HepG2 (cell line): ENCODE measurements around the gene PIK3R1. TPM values are rescaled to one million over a fixed set of nuclear protein-coding genes. Genes with fewer than 3 reads are reported as not detected.

ENCODE experiments used
- ATAC-seq: fragments of 200-7000 bp; cut with Tn5 transposase; 3 replicates; pipeline ENCODE4 v1.9.1; 2020; ENCODE audit warnings: mild to moderate bottlenecking, moderate library complexity
- BruUV-seq: library from RNA; stranded (reverse); fragments of 400-500 nt; replicated peaks from 2 replicates; lab custom pipeline; 2021; lab: Mats Ljungman, UMichigan
- CTCF ChIA-PET: fragments of 300-600 bp; formaldehyde crosslinking; extraction: SDS; loops from one replicate; lab custom pipeline; 2021; ENCODE audit warnings: low total read pairs, inconsistent platforms, low intra/inter-chr PET ratio; lab: Yijun Ruan, JAX
- POLR2A ChIA-PET: fragments of 350-600 bp; sonication (Branson Sonifier 250); formaldehyde crosslinking; loops from one replicate; lab custom pipeline; 2020; ENCODE audit warnings: antibody characterized with exemption, inconsistent platforms; lab: Yijun Ruan, JAX
- DNase-seq: peaks from one replicate; pipeline ENCODE4 v3.0.0-alpha.2; 2015; ENCODE audit warnings: low spot score
- FAIRE-seq: peaks from 3 replicates; lab custom pipeline; 2011; peaks lifted over from hg19 to GRCh38; lab: Jason Lieb, UNC
- H2AFZ ChIP-seq: one replicate; pipeline ENCODE4 v1.6.1; 2011; ENCODE audit warnings: low read length, inconsistent platforms
- H3K27ac ChIP-seq: fragments of 300-600 bp; 3 replicates; pipeline ENCODE4 v1.8.0; 2011; ENCODE audit warnings: mixed run types, mild to moderate bottlenecking, mixed read lengths, low read length, inconsistent platforms; ENCODE audit not compliant: insufficient read depth; ENCODE audit errors: extremely low read length
- H3K27me3 ChIP-seq, 2 experiments: fragments of 200-600 bp in 1 of 2; 2 replicates in 1 of 2; 3 replicates in 1 of 2; pipeline versions ENCODE4 v1.6.0 to v1.8.0; 2011; ENCODE audit warnings: low read length in 2 of 2, mild to moderate bottlenecking in 2 of 2, moderate library complexity in 2 of 2, inconsistent platforms in 1 of 2; ENCODE audit not compliant: insufficient read depth in 2 of 2, control insufficient read depth in 1 of 2
- H3K36me3 ChIP-seq, 2 experiments: fragments of 200-600 bp in 1 of 2; replicated peaks in 1 of 2; 2 replicates in 1 of 2; 3 replicates in 1 of 2; pipeline versions ENCODE4 v1.5.1 to v1.8.0; 2011; ENCODE audit warnings: low read length in 2 of 2, inconsistent platforms in 1 of 2; ENCODE audit not compliant: insufficient read depth in 2 of 2, control insufficient read depth in 1 of 2
- H3K4me1 ChIP-seq: 2 replicates; pipeline ENCODE4 v1.5.1; 2012; ENCODE audit warnings: low read length, inconsistent platforms; ENCODE audit not compliant: insufficient read depth
- H3K4me2 ChIP-seq: 2 replicates; pipeline ENCODE4 v1.6.0; 2011; ENCODE audit warnings: low read depth, low read length, inconsistent platforms
- H3K4me3 ChIP-seq, 3 experiments: fragments of 200-600 bp in 1 of 3; sonication (generic), shearing (Covaris generic) in 1 of 3; replicated peaks in 1 of 3; 2 replicates each; pipeline ENCODE4 v1.5.1; 2011 to 2016; ENCODE audit warnings: low read length in 3 of 3, inconsistent platforms in 2 of 3, low read depth in 2 of 3, mild to moderate bottlenecking in 2 of 3, control low read depth in 1 of 3, mixed read lengths in 1 of 3; ENCODE audit not compliant: insufficient read depth in 1 of 3
- H3K79me2 ChIP-seq: one replicate; pipeline ENCODE4 v1.6.1; 2011; ENCODE audit warnings: low read length, inconsistent platforms; ENCODE audit not compliant: insufficient read depth
- H3K9ac ChIP-seq: 2 replicates; pipeline ENCODE4 v1.6.0; 2011; ENCODE audit warnings: mild to moderate bottlenecking, low read depth, low read length, inconsistent platforms; ENCODE audit not compliant: insufficient read depth
- H3K9me3 ChIP-seq: 2 replicates; pipeline ENCODE4 v1.5.1; 2012; ENCODE audit warnings: mild to moderate bottlenecking, low read length
- H4K20me1 ChIP-seq: 2 replicates; pipeline ENCODE4 v1.6.0; 2011; ENCODE audit warnings: inconsistent platforms, mild to moderate bottlenecking, low read length, moderate library complexity; ENCODE audit not compliant: insufficient read depth
- ARHGAP35 ChIP-seq: sonication (generic); formaldehyde crosslinking; IDR thresholded peaks from 2 replicates; pipeline ENCODE4 v1.9.0; 2022; ENCODE audit warnings: mild to moderate bottlenecking, inconsistent platforms, moderate library complexity, missing genetic modification reagents, borderline replicate concordance
- FOXA3 ChIP-seq: IDR thresholded peaks from 2 replicates; pipeline ENCODE4 v1.6.1; 2016; ENCODE audit warnings: missing genetic modification reagents, missing compliant biosample characterization
- KDM5B ChIP-seq: sonication (generic); formaldehyde crosslinking; IDR thresholded peaks from 2 replicates; pipeline ENCODE4 v1.4.0; 2020; ENCODE audit warnings: missing genetic modification reagents, mild to moderate bottlenecking, borderline replicate concordance
- MEIS1 ChIP-seq: sonication (generic); formaldehyde crosslinking; IDR thresholded peaks from 2 replicates; pipeline ENCODE4 v1.9.0; 2021; ENCODE audit warnings: mild to moderate bottlenecking, missing genetic modification reagents, moderate library complexity, borderline replicate concordance
- PATZ1 ChIP-seq: sonication (generic); formaldehyde crosslinking; IDR thresholded peaks from 2 replicates; pipeline ENCODE4 v1.4.0; 2020; ENCODE audit warnings: missing genetic modification reagents
- PAWR ChIP-seq: sonication (generic); formaldehyde crosslinking; IDR thresholded peaks from 2 replicates; pipeline ENCODE4 v1.4.0; 2020; ENCODE audit warnings: missing genetic modification reagents, mild to moderate bottlenecking, borderline replicate concordance
- ZEB1 ChIP-seq: IDR thresholded peaks from 2 replicates; pipeline ENCODE4 v1.6.1; 2012; ENCODE audit warnings: mild to moderate bottlenecking, low read depth, inconsistent platforms; ENCODE audit not compliant: insufficient replicate concordance
- ZMAT3 ChIP-seq: sonication (generic); formaldehyde crosslinking; conservative IDR thresholded peaks from 2 replicates; pipeline ENCODE4 v1.7.0; 2021; ENCODE audit warnings: missing genetic modification reagents
- ZNF12 ChIP-seq: sonication (generic); formaldehyde crosslinking; IDR thresholded peaks from 2 replicates; pipeline ENCODE4 v1.5.0; 2020; ENCODE audit warnings: missing genetic modification reagents
- ZNF337 ChIP-seq: sonication (generic); formaldehyde crosslinking; IDR thresholded peaks from 2 replicates; pipeline ENCODE4 v1.5.1; 2020; ENCODE audit warnings: missing genetic modification reagents, low read depth, mild to moderate bottlenecking, borderline replicate concordance
- ZNF441 ChIP-seq: sonication (generic); formaldehyde crosslinking; IDR thresholded peaks from 2 replicates; pipeline ENCODE4 v1.7.0; 2021; ENCODE audit warnings: missing genetic modification reagents, borderline replicate concordance
- WGBS: methylation state at CpG from one replicate; pipeline ENCODE4 v1.1.6; 2017; ENCODE audit warnings: low lambda C conversion rate; 5-methylcytosine and 5-hydroxymethylcytosine counted together
- in situ Hi-C: cut with HindIII; loops from 2 replicates; pipeline ENCODE4 v1.10.0; 2017; ENCODE audit warnings: low pct_unique_long_range_greater_than_20kb; ENCODE audit not compliant: extremely low pct_ligation_motif_present
- intact Hi-C: fragments of 100-400 bp; cut with micrococcal nuclease; formaldehyde crosslinking; loops from one replicate; pipeline ENCODE4 v1.10.0; 2022; ENCODE audit not compliant: unreplicated experiment
- polyA plus RNA-seq, 8 experiments: library from polyadenylated mRNA; depleted of rRNA in 3 of 8; stranded (reverse) in 7 of 8; unstranded in 1 of 8; fragments of >200 nt; fragmentation: Illumina TruSeq in 4 of 8; extraction: Trizol in 4 of 8; gene quantifications; 2 replicates each; pipeline versions ENCODE4 v1.2.1 to v1.2.3, GENCODE V29; 2011 to 2016; ENCODE audit warnings: low read depth in 4 of 8, missing spikeins in 1 of 8, mixed read lengths in 1 of 8; ENCODE audit not compliant: insufficient read depth in 1 of 8
- total RNA-seq, 5 experiments: library from RNA; depleted of rRNA; stranded (reverse); fragments of >200 nt; fragmentation: Illumina TruSeq; extraction: Trizol; gene quantifications; 2 replicates each; pipeline ENCODE4 v1.2.3, GENCODE V29; 2016; ENCODE audit warnings: low read depth in 1 of 5

PIK3R1 gene
- total and polyA plus RNA-seq, 2 of the 13 experiments (the other 11 are each of a cell fraction or from before 2014, with no cell fraction given), result 8.4 to 21.3 TPM

DNA sequence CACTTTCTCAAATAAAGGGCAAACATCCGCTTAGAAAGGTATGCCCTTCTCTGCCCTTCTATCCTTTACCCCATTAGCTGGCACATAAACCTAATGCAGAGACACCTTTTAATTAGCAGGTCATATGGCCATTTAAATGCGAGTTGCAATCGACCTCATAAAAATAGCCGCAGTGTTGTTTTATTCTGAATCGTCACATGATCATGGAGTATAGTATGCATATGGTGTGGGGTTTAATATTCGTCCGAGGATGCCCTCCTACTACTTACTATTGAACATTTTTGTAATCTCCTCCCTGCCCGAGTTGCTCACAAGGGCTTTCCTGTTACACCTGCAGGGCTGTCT is 72.0 kb downstream of the PIK3R1 start:
- no peak for DNase-seq
- peak overlapping the region; percentile 82 for H3K4me2 ChIP-seq
- TF ChIP-seq ARHGAP35, result 0 out of 2 replicates have a peak, but pooled peaks have one; percentile 0
- no peak for TF ChIP-seq ZNF337 (CRISPR knock-in tag)
- TF ChIP-seq ZNF12, result no peak; the same call in 1 of the 2 replicates
- TF ChIP-seq PAWR, result no peak
- TF ChIP-seq, all 625 proteins: peak for 1

DNA sequence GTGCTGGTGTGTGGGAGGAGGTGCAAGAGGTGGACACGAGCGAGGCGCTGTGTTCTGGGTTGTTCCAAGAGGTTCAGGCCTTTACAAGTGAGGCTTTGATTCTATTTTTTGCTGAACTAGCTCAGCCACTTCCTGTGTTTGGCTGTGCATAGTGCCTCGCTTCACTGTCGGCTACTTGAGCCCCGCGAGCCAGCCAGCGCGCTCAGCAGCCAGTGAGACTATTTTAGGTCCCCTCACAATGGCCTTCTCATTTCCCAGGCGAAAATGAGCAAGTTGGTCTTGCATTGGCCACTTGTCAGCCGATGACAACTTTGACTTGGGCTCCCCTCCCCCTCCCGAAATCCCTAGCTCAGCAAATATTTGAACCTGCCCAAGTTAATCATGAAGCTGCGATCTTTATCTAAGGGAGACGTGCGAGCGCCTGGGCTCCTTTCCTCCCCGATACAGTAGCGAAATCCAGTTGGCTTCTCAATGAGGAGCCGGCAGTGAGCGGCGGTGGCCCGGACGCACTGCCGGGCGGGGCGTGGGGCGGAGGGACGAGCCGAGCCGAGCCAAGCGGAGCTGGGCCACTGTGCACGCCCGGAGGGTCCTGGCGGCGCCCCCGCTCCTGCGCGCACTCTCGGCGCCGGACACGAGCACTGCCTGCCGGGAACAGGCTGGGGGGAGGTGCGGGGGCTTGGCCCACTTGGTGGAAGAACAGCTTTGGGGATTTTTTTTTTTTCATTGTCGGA is 72.6 kb downstream of the PIK3R1 start:
- DNase-seq (peak; percentile 88), ATAC-seq (peak; percentile 96), FAIRE-seq (peak; percentile 72)
- under 1% methylated on average over 38 of the region's 45 CpGs for WGBS
- Histone ChIP-seq H3K79me2 (peaks cover 31% of the 10 kb centered on the region), H4K20me1 (no peaks in the 10 kb centered on the region; the same call in 1 of the 2 replicates), H2AFZ (peak overlapping the region; percentile 16), H3K9me3 (no peaks in the 10 kb centered on the region), H3K4me2 (peak overlapping the region; percentile 82), H3K27ac (peak overlapping the region; percentile 71), H3K4me3 (peak overlapping the region; percentile 62 to 76 (median 65)), H3K4me1 (peaks cover 68% of the 10 kb centered on the region), H3K36me3 (peaks cover 3 to 17% of the 10 kb centered on the region in 2 experiments; a peak in 4 of 5 replicates), H3K9ac (peak overlapping the region; percentile 72), H3K27me3 (no peaks in the 10 kb centered on the region; a peak in 1 of 5 replicates)
- CTCF ChIA-PET, result no interaction called here
- POLR2A ChIA-PET, result no interaction called here
- in situ Hi-C loops, result loop anchor here (5.0 kb wide), 1 partner anchor 169 kb away; no protein-coding TSS in a partner anchor
- intact Hi-C loops, result loop anchor here (1.0 kb wide), 1 partner anchor 108 kb away; no protein-coding TSS in a partner anchor
- no TSS peak for BruUV-seq
- TF ChIP-seq MEIS1 (peak; percentile 77), FOXA3 (no peak), ZNF441 (peak; percentile 71; the same call in 1 of the 2 replicates), ZEB1 (no peak), KDM5B (peak; percentile 45; the same call in 1 of the 2 replicates), ZMAT3 (CRISPR knock-in tag) (peak; percentile 60; the same call in 1 of the 2 replicates), PATZ1 (peak; percentile 69)

More for the DNA sequence above, 72.0 kb downstream of the PIK3R1 start:
- no peaks in the 10 kb centered on the region for H3K9me3 ChIP-seq
- peak overlapping the region; percentile 62 to 76 (median 65) for H3K4me3 ChIP-seq
- ChIA-PET CTCF (no interaction called here), POLR2A (no interaction called here)
- H4K20me1 ChIP-seq, result no peaks in the 10 kb centered on the region; the same call in 1 of the 2 replicates
- ATAC-seq (no peak), FAIRE-seq (no peak)
- peaks cover 3 to 15% of the 10 kb centered on the region in 2 experiments for H3K36me3 ChIP-seq
- H3K9ac ChIP-seq, result peak overlapping the region; percentile 72
- in situ Hi-C loops, result loop anchor here (5.0 kb wide), 1 partner anchor 170 kb away; no protein-coding TSS in a partner anchor
- peaks cover 68% of the 10 kb centered on the region for H3K4me1 ChIP-seq
- 50% methylated on average over 8 of the region's 8 CpGs for WGBS
- no peaks in the 10 kb centered on the region; a peak in 1 of 5 replicates for H3K27me3 ChIP-seq
- H2AFZ ChIP-seq, result no peak overlapping the region
- H3K27ac ChIP-seq, result peak overlapping the region; percentile 71
- no TSS peak for BruUV-seq
- peaks cover 31% of the 10 kb centered on the region for H3K79me2 ChIP-seq
- intact Hi-C loops, result no loop called here
